Measurements from ENCODE around the gene TASL. TPM values are rescaled to one million over a fixed set of nuclear protein-coding genes. Genes with fewer than 3 reads are reported as not detected.
"Not testable (repeated sequence)": the region's sequence is repeated elsewhere in the genome, so short reads cannot be mapped to it uniquely, and the experiment has no call there.

The TASL gene
- polyA plus RNA-seq, 3 donors = 22.2 to 34.4 (median 28.7) TPM

GRCh38 chrX:30607155-30607554 lies 29.6 kb upstream of the TASL start:
- TF ChIP-seq CTCF (IDR thresholded peaks at IDR 0.05) = no peak
- WGBS (ENCODE audit: insufficient coverage) = 100% methylated on average over 1 of the region's 1 CpG

GRCh38 chrX:30600269-30601176 lies 23.0 kb upstream of the TASL start:
- H3K27me3 Mint-ChIP-seq (ENCODE audit: low read depth in 3 of 3); H3K36me3 ChIP-seq (replicated peaks in 1 of 2; ENCODE audit: control insufficient read depth in 1 of 2, insufficient read depth in 2 of 2, low read length in 2 of 2); H3K9ac ChIP-seq (ENCODE audit: insufficient read depth, low read length, poor library complexity, severe bottlenecking); H3K27ac Mint-ChIP-seq; H3K36me3 Mint-ChIP-seq; H3K9me3 Mint-ChIP-seq; DNase-seq; H3K27me3 ChIP-seq (ENCODE audit: control insufficient read depth in 2 of 2, insufficient read depth in 2 of 2, low read length in 2 of 2); H2AFZ ChIP-seq (ENCODE audit: insufficient read depth, low read depth, low read length, poor library complexity, severe bottlenecking); H4K20me1 ChIP-seq (ENCODE audit: insufficient read depth, low read length); H3K27ac ChIP-seq (ENCODE audit: low read depth in 1 of 2, low read length in 2 of 2); H3K4me2 ChIP-seq (replicated peaks; ENCODE audit: extremely low read depth, low read length, poor library complexity, severe bottlenecking); H3K4me3 ChIP-seq (replicated peaks in 1 of 3; ENCODE audit: low read depth in 2 of 3, low read length in 3 of 3); H3K4me3 Mint-ChIP-seq; intact Hi-C loops (cut with micrococcal nuclease); H3K9me3 ChIP-seq (replicated peaks in 1 of 2; ENCODE audit: control insufficient read depth in 1 of 2, insufficient read depth in 1 of 2, low read length in 2 of 2); H3K79me2 ChIP-seq (ENCODE audit: insufficient read depth, low read length): not testable (repeated sequence)
- peaks cover 36 to 38% of the 10 kb centered on the region in 2 donors for H3K4me1 ChIP-seq (ENCODE audit: control insufficient read depth in 1 of 2, insufficient read depth in 2 of 2, low read length in 2 of 2)
- peaks cover 33% of the 10 kb centered on the region for H3K4me1 Mint-ChIP-seq
- WGBS (ENCODE audit: insufficient coverage) = no CpG with 5 or more reads among the region's 15 CpGs

More at GRCh38 chrX:30607155-30607554, 29.6 kb upstream of the TASL start:
- Mint-ChIP-seq H3K27me3 (ENCODE audit: low read depth in 3 of 3) (peaks cover 0 to 4% (median 0%) of the 10 kb centered on the region in 3 donors), H3K4me1 (peaks cover 11% of the 10 kb centered on the region), H3K4me3 (no peak overlapping the region), H3K27ac (no peak overlapping the region), H3K36me3 (no peaks in the 10 kb centered on the region), H3K9me3 (peaks cover 0 to 5% (median 0%) of the 10 kb centered on the region in 7 donors)
- Histone ChIP-seq H3K4me1 (ENCODE audit: control insufficient read depth in 1 of 2, insufficient read depth in 2 of 2, low read length in 2 of 2) (peaks cover 8 to 9% of the 10 kb centered on the region in 2 donors), H3K27me3 (ENCODE audit: control insufficient read depth in 2 of 2, insufficient read depth in 2 of 2, low read length in 2 of 2) (no peaks in the 10 kb centered on the region), H2AFZ (ENCODE audit: insufficient read depth, low read depth, low read length, poor library complexity, severe bottlenecking) (no peak overlapping the region), H4K20me1 (ENCODE audit: insufficient read depth, low read length) (no peaks in the 10 kb centered on the region), H3K36me3 (replicated peaks in 1 of 2; ENCODE audit: control insufficient read depth in 1 of 2, insufficient read depth in 2 of 2, low read length in 2 of 2) (no peaks in the 10 kb centered on the region), H3K79me2 (ENCODE audit: insufficient read depth, low read length) (peaks cover 14% of the 10 kb centered on the region), H3K27ac (ENCODE audit: low read depth in 1 of 2, low read length in 2 of 2) (no peak overlapping the region), H3K9ac (ENCODE audit: insufficient read depth, low read length, poor library complexity, severe bottlenecking) (no peak overlapping the region), H3K4me3 (replicated peaks in 1 of 3; ENCODE audit: low read depth in 2 of 3, low read length in 3 of 3) (no peak overlapping the region), H3K9me3 (replicated peaks in 1 of 2; ENCODE audit: control insufficient read depth in 1 of 2, insufficient read depth in 1 of 2, low read length in 2 of 2) (no peaks in the 10 kb centered on the region), H3K4me2 (replicated peaks; ENCODE audit: extremely low read depth, low read length, poor library complexity, severe bottlenecking) (no peak overlapping the region)
- intact Hi-C loops (cut with micrococcal nuclease) = no loop called here
- no peak for DNase-seq

Data from CD14-positive monocyte (primary cell).